Cerebellar cortex (tissue), 1 donor: ENCODE data around the gene LILRA5.
"Not testable (repeated sequence)": the region's sequence is repeated elsewhere in the genome, so short reads cannot be mapped to it uniquely, and the experiment has no call there.

Experiments
- DNase-seq: peaks from one replicate; pipeline ENCODE4 v3.0.0-alpha.2; 2015; ENCODE audit warnings: low spot score

The LILRA5 gene

DNA sequence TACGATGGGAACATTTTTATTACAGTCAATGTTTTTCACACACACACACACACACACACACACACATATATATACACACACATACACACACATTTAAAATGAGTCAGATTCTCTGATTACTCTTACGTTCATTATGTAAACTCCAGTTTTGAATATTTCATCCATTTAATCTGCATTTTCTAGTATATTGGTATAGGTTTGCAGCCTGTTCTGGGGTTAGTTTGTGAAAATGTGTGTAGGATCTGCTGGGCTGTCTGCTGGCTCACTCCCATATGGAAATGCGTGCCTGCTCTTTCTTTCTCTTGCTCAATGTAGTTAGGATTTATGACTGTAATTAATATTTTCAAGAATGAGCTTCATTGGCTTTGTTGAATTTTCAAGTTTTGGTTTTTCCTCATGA, 39.1 kb downstream of the LILRA5 start:
- DNase-seq, result no peak

DNA sequence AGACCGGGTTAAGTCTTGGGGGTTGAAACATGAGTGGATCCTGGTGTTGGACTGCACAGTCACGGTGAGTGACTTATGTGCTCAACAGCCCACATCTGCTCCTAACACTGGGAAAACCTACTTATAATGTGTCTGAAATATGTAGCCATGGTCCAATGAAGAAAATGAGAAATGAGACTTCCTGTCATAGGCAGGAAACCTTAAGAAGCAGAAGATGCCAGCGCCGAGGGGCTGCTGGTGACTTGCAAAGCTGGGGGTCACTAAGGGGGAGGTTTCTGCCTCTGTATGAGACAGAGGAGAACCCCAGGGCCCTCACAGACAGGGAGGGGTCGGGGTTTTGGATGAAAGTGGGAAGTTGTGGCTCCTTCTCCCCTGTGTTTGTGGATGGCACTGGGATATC, 40.8 kb downstream of the LILRA5 start:
- DNase-seq, result not testable (repeated sequence)

DNA sequence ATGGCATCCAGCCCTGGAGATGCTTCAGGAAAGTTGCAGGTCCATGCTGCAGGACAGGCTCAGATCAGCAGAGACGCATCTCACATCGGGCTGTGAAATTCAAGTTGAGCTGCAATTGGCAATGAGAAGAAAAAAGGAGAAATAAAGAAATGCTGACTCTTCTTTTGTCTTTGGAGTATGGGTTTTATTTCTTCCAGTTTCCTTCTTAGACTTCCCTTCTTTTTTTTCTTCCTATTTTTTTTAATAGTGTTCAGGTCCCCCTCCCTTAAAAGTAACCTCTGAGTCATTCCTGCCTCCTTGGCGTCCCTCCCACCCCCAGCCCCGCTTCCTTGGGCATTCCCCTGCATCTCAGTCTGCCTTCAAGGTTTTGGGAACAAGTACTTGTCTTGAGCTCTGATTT, 41.4 kb downstream of the LILRA5 start:
- not testable (repeated sequence) for DNase-seq

DNA sequence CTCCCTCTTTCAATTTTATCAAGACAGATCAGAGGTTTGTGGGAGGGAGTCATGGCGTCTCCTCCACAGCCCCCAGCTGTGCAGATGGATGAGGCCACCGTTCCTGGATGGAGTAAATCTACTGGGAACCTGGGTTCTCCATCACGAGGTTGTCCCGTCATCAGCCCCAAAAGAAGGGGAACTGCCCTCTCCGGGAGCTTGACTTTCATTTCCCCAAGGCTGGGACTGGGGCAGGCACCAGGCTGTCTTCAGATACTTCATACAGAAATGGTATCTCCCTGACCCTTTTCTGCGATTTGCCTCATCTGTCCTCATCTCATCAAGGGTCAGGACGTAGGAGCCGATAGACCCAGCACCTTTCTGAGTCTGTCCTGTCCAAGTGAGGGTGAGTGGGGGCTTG, 41.9 kb downstream of the LILRA5 start:
- no peak for DNase-seq

DNA sequence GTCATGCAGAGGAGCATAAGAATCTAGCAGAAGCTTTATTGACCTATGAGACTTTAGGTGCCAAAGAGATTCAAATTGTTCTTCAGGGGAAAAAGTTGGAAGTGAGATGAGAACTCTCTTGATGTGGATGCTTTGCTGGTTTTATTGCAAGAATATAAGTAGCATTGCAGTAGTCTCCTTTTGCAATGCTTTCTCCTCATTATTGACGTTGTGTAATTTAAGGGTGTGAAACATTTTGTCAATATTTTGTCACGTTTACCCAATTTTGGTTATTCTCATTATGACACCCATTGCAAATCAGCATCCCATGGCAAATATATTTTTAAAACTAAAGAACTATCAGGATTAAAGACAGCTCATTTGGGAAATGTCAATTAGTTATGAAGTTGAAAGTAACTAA, 44.0 kb downstream of the LILRA5 start:
- no peak for DNase-seq

DNA sequence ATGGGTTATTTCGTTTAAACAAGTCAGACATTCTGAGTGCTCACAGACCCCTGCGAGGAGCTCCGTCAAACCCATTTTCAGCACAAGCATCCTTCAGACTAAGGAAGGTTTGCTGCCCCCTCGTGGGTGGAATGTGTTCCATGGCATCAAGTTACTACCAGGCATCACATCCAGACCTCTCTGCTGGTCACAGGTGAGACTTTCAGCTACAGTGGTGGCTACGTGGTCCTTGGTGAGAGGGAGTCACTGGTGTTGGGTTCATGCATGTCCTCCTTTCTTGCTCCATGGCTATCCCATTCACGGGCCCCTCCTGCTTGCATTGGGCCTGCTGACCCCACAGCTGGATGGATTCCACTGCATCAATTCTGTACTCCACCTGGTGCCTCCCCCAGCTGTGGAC, 46.8 kb downstream of the LILRA5 start:
- DNase-seq, result peak; percentile 67

DNA sequence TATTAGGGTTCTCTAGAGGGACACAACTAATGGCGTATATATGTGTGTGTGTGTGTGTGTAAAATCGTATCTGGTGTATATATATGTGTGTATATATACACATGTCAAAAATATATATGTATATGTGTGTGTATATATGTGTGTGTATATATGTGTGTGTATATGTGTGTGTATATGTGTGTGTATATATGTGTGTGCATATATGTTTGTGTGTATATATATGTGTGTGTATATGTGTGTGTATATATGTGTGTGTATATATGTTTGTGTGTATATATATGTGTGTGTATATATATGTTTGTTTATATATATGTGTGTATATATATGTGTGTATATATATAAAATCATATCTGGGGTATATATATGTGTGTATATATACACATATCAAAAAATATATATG, 50.5 kb downstream of the LILRA5 start:
- DNase-seq, result no peak

DNA sequence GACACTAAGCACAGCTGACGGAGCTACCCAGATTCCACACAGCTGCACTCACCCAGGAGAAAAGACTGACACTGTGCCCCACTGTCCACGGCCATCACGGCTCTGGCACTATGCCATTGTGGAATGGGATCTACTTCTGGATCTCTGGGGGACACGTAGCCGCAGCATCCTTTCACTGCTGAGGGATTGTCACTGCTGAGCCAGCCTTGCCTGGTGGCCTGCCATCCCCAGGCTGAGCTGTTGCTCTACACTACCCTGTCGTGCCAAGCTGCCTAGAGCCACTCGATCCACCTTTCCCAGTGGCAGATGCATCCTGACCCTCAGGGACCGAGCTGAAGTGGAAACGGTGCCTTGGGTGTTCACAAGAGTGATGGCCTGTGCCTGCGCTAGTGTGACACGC, 50.9 kb downstream of the LILRA5 start:
- no peak for DNase-seq

DNA sequence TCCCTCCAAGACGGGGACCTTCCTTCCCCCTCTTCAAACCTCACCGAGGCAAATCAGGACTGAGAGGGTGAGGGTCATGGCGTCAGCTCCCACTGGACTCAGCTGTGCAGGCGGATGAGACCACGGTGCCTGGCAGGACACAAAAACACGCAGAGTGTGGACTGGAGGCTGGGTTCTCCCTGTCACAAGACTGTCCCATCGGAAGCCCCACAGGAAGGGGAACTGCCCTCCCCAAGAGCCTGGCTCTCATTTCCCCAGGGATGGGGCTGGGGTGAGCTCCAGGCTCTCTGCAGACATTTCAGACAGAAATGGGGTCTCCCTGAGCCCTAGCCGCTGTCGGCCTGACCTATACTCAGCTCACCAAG, 55.9 kb downstream of the LILRA5 start, which contains the start of gene LILRB5:
TSS of gene LILRB5 (minus strand) at position 158 of the 365 bp plus-strand sequence. CDS start at position 78, 80 bp downstream.
- DNase-seq, result no peak
